GM20431 (cell line): ENCODE results near the gene REG1A.

ENCODE experiments used
- in situ Hi-C: fragments of 300-500 bp; cut with MseI, MboI; formaldehyde crosslinking; loops from one replicate; pipeline ENCODE4 v1.15.0; 2020; ENCODE audit warnings: low sequenced_read_pairs; ENCODE audit not compliant: unreplicated experiment

Gene REG1A

GRCh38 chr2:79120194-79120713 lies at the start of gene REG1A:
Gene REG1A (plus strand): TSS chr2:79120488. CDS start chr2:79120862, 374 bp downstream.
- in situ Hi-C loops: no loop called here

GRCh38 chr2:79071078-79071477 lies 49.2 kb upstream of the REG1A start:
- in situ Hi-C loops: no loop called here

GRCh38 chr2:79082987-79083386 lies 37.3 kb upstream of the REG1A start:
- in situ Hi-C loops: no loop called here

GRCh38 chr2:79083597-79084251 lies 36.6 kb upstream of the REG1A start:
- in situ Hi-C loops: no loop called here

GRCh38 chr2:79084495-79085135 lies 35.7 kb upstream of the REG1A start:
- in situ Hi-C loops: no loop called here

- in situ Hi-C loops: no loop called here
Measured at GRCh38 chr2:79085382-79085781, 34.9 kb upstream of the REG1A start.

GRCh38 chr2:79086255-79086654 lies 34.0 kb upstream of the REG1A start:
- in situ Hi-C loops: no loop called here

GRCh38 chr2:79087785-79088364 lies 32.4 kb upstream of the REG1A start, which contains the start of gene REG1B:
Gene REG1B (minus strand): TSS chr2:79087993. CDS start chr2:79087612, 381 bp downstream.
- in situ Hi-C loops: no loop called here

GRCh38 chr2:79090693-79091092 lies 29.6 kb upstream of the REG1A start:
- in situ Hi-C loops: no loop called here

- in situ Hi-C loops: no loop called here
Measured at GRCh38 chr2:79097843-79098242, 22.4 kb upstream of the REG1A start.

- in situ Hi-C loops: no loop called here
Measured at GRCh38 chr2:79099140-79099686, 21.1 kb upstream of the REG1A start.

GRCh38 chr2:79100285-79100684 lies 20.0 kb upstream of the REG1A start:
- in situ Hi-C loops: no loop called here

GRCh38 chr2:79101024-79101423 lies 19.3 kb upstream of the REG1A start:
- in situ Hi-C loops: no loop called here

GRCh38 chr2:79103214-79103613 lies 17.1 kb upstream of the REG1A start:
- in situ Hi-C loops: no loop called here

GRCh38 chr2:79105259-79105658 lies 15.0 kb upstream of the REG1A start:
- in situ Hi-C loops: no loop called here

- in situ Hi-C loops: no loop called here
Measured at GRCh38 chr2:79112269-79112668, 8.0 kb upstream of the REG1A start.

- in situ Hi-C loops: no loop called here
Measured at GRCh38 chr2:79114797-79115494, 5.3 kb upstream of the REG1A start.

- in situ Hi-C loops: no loop called here
Measured at GRCh38 chr2:79116997-79117928, 3.0 kb upstream of the REG1A start.

- in situ Hi-C loops: no loop called here
Measured at GRCh38 chr2:79122676-79123075, 2.4 kb downstream of the REG1A start.
